Stimulated activated CD4-positive, alpha-beta T cell treated with anti-CD3 and anti-CD28 coated beads, Interleukin-4, amount 100 ng/mL, for 1 hour (primary cell): ENCODE data around the gene SIK2.
"Not testable (repeated sequence)": the region's sequence is repeated elsewhere in the genome, so short reads cannot be mapped to it uniquely, and the experiment has no call there.

Source experiments
- DNase-seq: peaks from one replicate; pipeline ENCODE4 v3.0.0-alpha.2; 2020

SIK2 gene

GRCh38 chr11:111703576-111703975, 101.3 kb downstream of the SIK2 start:
- DNase-seq: no peak

GRCh38 chr11:111707039-111707690, 104.9 kb downstream of the SIK2 start:
- DNase-seq: no peak

GRCh38 chr11:111707691-111708067, 105.4 kb downstream of the SIK2 start:
- no peak for DNase-seq

GRCh38 chr11:111714522-111714921, 112.3 kb downstream of the SIK2 start:
- DNase-seq: no peak

- no peak for DNase-seq
Measured at GRCh38 chr11:111715142-111715816, 113.0 kb downstream of the SIK2 start.

- not testable (repeated sequence) for DNase-seq
Measured at GRCh38 chr11:111717660-111718059, 115.4 kb downstream of the SIK2 start.

- no peak for DNase-seq
Measured at GRCh38 chr11:111718436-111718835, 116.2 kb downstream of the SIK2 start.

- no peak for DNase-seq
Measured at GRCh38 chr11:111718859-111719258, 116.6 kb downstream of the SIK2 start.

GRCh38 chr11:111719379-111719778, 117.1 kb downstream of the SIK2 start:
- no peak for DNase-seq

- DNase-seq: no peak
Measured at GRCh38 chr11:111720801-111721494, 118.7 kb downstream of the SIK2 start.

GRCh38 chr11:111722501-111722900, 120.3 kb downstream of the SIK2 start:
- DNase-seq: no peak

GRCh38 chr11:111723595-111723994, 121.3 kb downstream of the SIK2 start:
- no peak for DNase-seq

GRCh38 chr11:111724615-111725129, 122.4 kb downstream of the SIK2 start:
- DNase-seq: no peak

GRCh38 chr11:111725621-111726020, 123.4 kb downstream of the SIK2 start:
- no peak for DNase-seq

- DNase-seq: no peak
Measured at GRCh38 chr11:111726301-111726713, 124.1 kb downstream of the SIK2 start.

- no peak for DNase-seq
Measured at GRCh38 chr11:111727431-111727830, 125.2 kb downstream of the SIK2 start.

GRCh38 chr11:111729071-111729830, 127.0 kb downstream of the SIK2 start:
- no peak for DNase-seq

GRCh38 chr11:111729831-111730311, 127.6 kb downstream of the SIK2 start:
- DNase-seq: no peak

GRCh38 chr11:111730871-111731591, 128.8 kb downstream of the SIK2 start:
- no peak for DNase-seq

GRCh38 chr11:111731821-111732220, 129.6 kb downstream of the SIK2 start:
- DNase-seq: no peak

- no peak for DNase-seq
Measured at GRCh38 chr11:111733016-111733415, 130.8 kb downstream of the SIK2 start.

- no peak for DNase-seq
Measured at GRCh38 chr11:111733611-111734088, 131.4 kb downstream of the SIK2 start.
